HepG2 (cell line): Measurements from ENCODE around the gene ACYP2. TPM values are rescaled to one million over a fixed set of nuclear protein-coding genes. Genes with fewer than 3 reads are reported as not detected.

Source experiments
- ATAC-seq: fragments of 200-7000 bp; cut with Tn5 transposase; 3 replicates; pipeline ENCODE4 v1.9.1; 2020; ENCODE audit warnings: mild to moderate bottlenecking, moderate library complexity
- BruUV-seq: library from RNA; stranded (reverse); fragments of 400-500 nt; replicated peaks from 2 replicates; lab custom pipeline; 2021; lab: Mats Ljungman, UMichigan
- CTCF ChIA-PET: fragments of 300-600 bp; formaldehyde crosslinking; extraction: SDS; loops from one replicate; lab custom pipeline; 2021; ENCODE audit warnings: low total read pairs, inconsistent platforms, low intra/inter-chr PET ratio; lab: Yijun Ruan, JAX
- POLR2A ChIA-PET: fragments of 350-600 bp; sonication (Branson Sonifier 250); formaldehyde crosslinking; loops from one replicate; lab custom pipeline; 2020; ENCODE audit warnings: antibody characterized with exemption, inconsistent platforms; lab: Yijun Ruan, JAX
- DNase-seq: peaks from one replicate; pipeline ENCODE4 v3.0.0-alpha.2; 2015; ENCODE audit warnings: low spot score
- FAIRE-seq: peaks from 3 replicates; lab custom pipeline; 2011; peaks lifted over from hg19 to GRCh38; lab: Jason Lieb, UNC
- H2AFZ ChIP-seq: one replicate; pipeline ENCODE4 v1.6.1; 2011; ENCODE audit warnings: low read length, inconsistent platforms
- H3K27ac ChIP-seq: fragments of 300-600 bp; 3 replicates; pipeline ENCODE4 v1.8.0; 2011; ENCODE audit warnings: mixed run types, mild to moderate bottlenecking, mixed read lengths, low read length, inconsistent platforms; ENCODE audit not compliant: insufficient read depth; ENCODE audit errors: extremely low read length
- H3K27me3 ChIP-seq, 2 experiments: fragments of 200-600 bp in 1 of 2; 2 replicates in 1 of 2; 3 replicates in 1 of 2; pipeline versions ENCODE4 v1.6.0 to v1.8.0; 2011; ENCODE audit warnings: low read length in 2 of 2, mild to moderate bottlenecking in 2 of 2, moderate library complexity in 2 of 2, inconsistent platforms in 1 of 2; ENCODE audit not compliant: insufficient read depth in 2 of 2, control insufficient read depth in 1 of 2
- H3K36me3 ChIP-seq, 2 experiments: fragments of 200-600 bp in 1 of 2; replicated peaks in 1 of 2; 2 replicates in 1 of 2; 3 replicates in 1 of 2; pipeline versions ENCODE4 v1.5.1 to v1.8.0; 2011; ENCODE audit warnings: low read length in 2 of 2, inconsistent platforms in 1 of 2; ENCODE audit not compliant: insufficient read depth in 2 of 2, control insufficient read depth in 1 of 2
- H3K4me1 ChIP-seq: 2 replicates; pipeline ENCODE4 v1.5.1; 2012; ENCODE audit warnings: low read length, inconsistent platforms; ENCODE audit not compliant: insufficient read depth
- H3K4me2 ChIP-seq: 2 replicates; pipeline ENCODE4 v1.6.0; 2011; ENCODE audit warnings: low read depth, low read length, inconsistent platforms
- H3K4me3 ChIP-seq, 3 experiments: fragments of 200-600 bp in 1 of 3; sonication (generic), shearing (Covaris generic) in 1 of 3; replicated peaks in 1 of 3; 2 replicates each; pipeline ENCODE4 v1.5.1; 2011 to 2016; ENCODE audit warnings: low read length in 3 of 3, inconsistent platforms in 2 of 3, low read depth in 2 of 3, mild to moderate bottlenecking in 2 of 3, control low read depth in 1 of 3, mixed read lengths in 1 of 3; ENCODE audit not compliant: insufficient read depth in 1 of 3
- H3K79me2 ChIP-seq: one replicate; pipeline ENCODE4 v1.6.1; 2011; ENCODE audit warnings: low read length, inconsistent platforms; ENCODE audit not compliant: insufficient read depth
- H3K9ac ChIP-seq: 2 replicates; pipeline ENCODE4 v1.6.0; 2011; ENCODE audit warnings: mild to moderate bottlenecking, low read depth, low read length, inconsistent platforms; ENCODE audit not compliant: insufficient read depth
- H3K9me3 ChIP-seq: 2 replicates; pipeline ENCODE4 v1.5.1; 2012; ENCODE audit warnings: mild to moderate bottlenecking, low read length
- H4K20me1 ChIP-seq: 2 replicates; pipeline ENCODE4 v1.6.0; 2011; ENCODE audit warnings: inconsistent platforms, mild to moderate bottlenecking, low read length, moderate library complexity; ENCODE audit not compliant: insufficient read depth
- KAT8 ChIP-seq: IDR thresholded peaks from 2 replicates; pipeline ENCODE4 v1.6.1; 2016; ENCODE audit warnings: missing genetic modification reagents, missing compliant biosample characterization
- MAFG ChIP-seq: sonication (generic); formaldehyde crosslinking; IDR thresholded peaks from 2 replicates; pipeline ENCODE4 v1.5.1; 2020; ENCODE audit warnings: mild to moderate bottlenecking, missing genetic modification reagents
- NBN ChIP-seq: fragments of 450-650 bp; conservative IDR thresholded peaks from 2 replicates; pipeline ENCODE4 v1.6.1; 2017
- NFKBIZ ChIP-seq: IDR thresholded peaks from 2 replicates; pipeline ENCODE4 v1.6.1; 2018; ENCODE audit warnings: missing genetic modification reagents, missing compliant biosample characterization
- NR2F6 ChIP-seq, 2 experiments: IDR thresholded peaks; 2 replicates each; pipeline ENCODE4 v1.6.1; 2016; ENCODE audit warnings: antibody characterized with exemption in 1 of 2, mild to moderate bottlenecking in 1 of 2
- ONECUT2 ChIP-seq: sonication (generic); formaldehyde crosslinking; IDR thresholded peaks from 2 replicates; pipeline ENCODE4 v1.4.0; 2020; ENCODE audit warnings: missing genetic modification reagents
- PPARG ChIP-seq: conservative IDR thresholded peaks from 2 replicates; pipeline ENCODE4 v1.6.1; 2016; ENCODE audit warnings: missing biosample characterization, missing genetic modification reagents
- RARA ChIP-seq: IDR thresholded peaks from 2 replicates; pipeline ENCODE4 v1.6.1; 2016; ENCODE audit warnings: missing genetic modification reagents, missing compliant biosample characterization
- RBAK ChIP-seq: sonication (generic); formaldehyde crosslinking; IDR thresholded peaks from 2 replicates; pipeline ENCODE4 v1.5.1; 2020; ENCODE audit warnings: mild to moderate bottlenecking, missing genetic modification reagents
- RFXANK ChIP-seq: IDR thresholded peaks from 2 replicates; pipeline ENCODE4 v1.6.1; 2016
- SOX6 ChIP-seq, 2 experiments: fragments of 450-650 bp in 1 of 2; sonication (generic) in 1 of 2; formaldehyde crosslinking in 1 of 2; IDR thresholded peaks; 2 replicates each; pipeline versions ENCODE4 v1.4.0 to v1.6.1; 2017 to 2020; ENCODE audit warnings: antibody characterized with exemption in 1 of 2, mild to moderate bottlenecking in 1 of 2, missing genetic modification reagents in 1 of 2
- STAG1 ChIP-seq: sonication (generic); formaldehyde crosslinking; IDR thresholded peaks from 2 replicates; pipeline ENCODE4 v1.4.0; 2020; ENCODE audit warnings: missing genetic modification reagents
- ZNF282 ChIP-seq: fragments of 450-650 bp; IDR thresholded peaks from 2 replicates; pipeline ENCODE4 v1.6.1; 2018; ENCODE audit not compliant: partially characterized antibody
- WGBS: methylation state at CpG from one replicate; pipeline ENCODE4 v1.1.6; 2017; ENCODE audit warnings: low lambda C conversion rate; 5-methylcytosine and 5-hydroxymethylcytosine counted together
- in situ Hi-C: cut with HindIII; loops from 2 replicates; pipeline ENCODE4 v1.10.0; 2017; ENCODE audit warnings: low pct_unique_long_range_greater_than_20kb; ENCODE audit not compliant: extremely low pct_ligation_motif_present
- intact Hi-C: fragments of 100-400 bp; cut with micrococcal nuclease; formaldehyde crosslinking; loops from one replicate; pipeline ENCODE4 v1.10.0; 2022; ENCODE audit not compliant: unreplicated experiment
- polyA plus RNA-seq, 8 experiments: library from polyadenylated mRNA; depleted of rRNA in 3 of 8; stranded (reverse) in 7 of 8; unstranded in 1 of 8; fragments of >200 nt; fragmentation: Illumina TruSeq in 4 of 8; extraction: Trizol in 4 of 8; gene quantifications; 2 replicates each; pipeline versions ENCODE4 v1.2.1 to v1.2.3, GENCODE V29; 2011 to 2016; ENCODE audit warnings: low read depth in 4 of 8, missing spikeins in 1 of 8, mixed read lengths in 1 of 8; ENCODE audit not compliant: insufficient read depth in 1 of 8
- total RNA-seq, 5 experiments: library from RNA; depleted of rRNA; stranded (reverse); fragments of >200 nt; fragmentation: Illumina TruSeq; extraction: Trizol; gene quantifications; 2 replicates each; pipeline ENCODE4 v1.2.3, GENCODE V29; 2016; ENCODE audit warnings: low read depth in 1 of 5
- TF ChIP-seq, protein P1 (sequence below): sonication (generic); formaldehyde crosslinking; IDR thresholded peaks from 2 replicates; pipeline ENCODE4 v1.4.0; 2020; ENCODE audit warnings: missing genetic modification reagents, borderline replicate concordance
- TF ChIP-seq, protein P2 (sequence below): sonication (generic); formaldehyde crosslinking; conservative IDR thresholded peaks from 2 replicates; pipeline ENCODE4 v1.4.0; 2020; ENCODE audit warnings: mild to moderate bottlenecking, missing genetic modification reagents, moderate library complexity

The ACYP2 gene
- total and polyA plus RNA-seq, 2 of the 13 experiments (the other 11 are each of a cell fraction or from before 2014, with no cell fraction given) = 12.3 to 12.7 TPM

DNA sequence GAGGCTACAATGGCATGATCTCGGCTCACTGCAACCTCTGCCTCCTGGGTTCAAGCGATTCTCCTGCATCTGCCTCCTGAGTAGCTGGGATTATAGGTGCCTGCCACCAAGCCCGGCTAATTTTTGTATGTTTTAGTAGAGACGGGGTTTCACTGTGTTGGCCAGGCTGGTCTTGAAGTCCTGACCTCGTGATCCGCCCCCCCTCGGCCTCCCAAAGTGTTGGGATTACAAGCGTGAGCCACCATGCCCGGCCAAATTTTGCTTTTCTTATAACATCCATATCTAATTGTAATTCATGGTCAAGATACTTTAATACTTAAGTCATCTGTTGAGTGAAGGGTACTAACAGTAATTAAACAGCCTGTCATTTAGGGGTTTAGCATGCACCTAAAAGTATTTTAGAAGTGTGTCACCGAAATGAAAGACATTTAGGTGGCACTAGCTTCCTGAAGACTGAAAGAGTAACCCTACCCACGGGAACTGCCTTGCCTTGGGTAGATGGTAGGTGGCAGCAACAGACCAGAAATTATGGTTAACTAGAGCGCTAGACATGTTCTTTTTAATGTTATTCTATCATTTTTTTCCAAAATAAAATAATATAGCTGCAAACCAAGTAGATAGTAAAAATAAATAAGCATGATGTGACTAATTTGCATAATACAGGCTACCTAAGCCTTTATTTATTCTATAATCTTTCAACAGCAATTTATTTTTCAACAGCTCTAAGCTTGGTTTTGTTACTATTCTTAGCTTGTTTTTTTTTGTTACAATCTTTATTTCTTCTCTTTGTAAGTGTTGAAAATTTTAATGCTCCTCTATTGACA lies 8.6 kb upstream of the ACYP2 start (continued):
- TF ChIP-seq, protein P1, sequence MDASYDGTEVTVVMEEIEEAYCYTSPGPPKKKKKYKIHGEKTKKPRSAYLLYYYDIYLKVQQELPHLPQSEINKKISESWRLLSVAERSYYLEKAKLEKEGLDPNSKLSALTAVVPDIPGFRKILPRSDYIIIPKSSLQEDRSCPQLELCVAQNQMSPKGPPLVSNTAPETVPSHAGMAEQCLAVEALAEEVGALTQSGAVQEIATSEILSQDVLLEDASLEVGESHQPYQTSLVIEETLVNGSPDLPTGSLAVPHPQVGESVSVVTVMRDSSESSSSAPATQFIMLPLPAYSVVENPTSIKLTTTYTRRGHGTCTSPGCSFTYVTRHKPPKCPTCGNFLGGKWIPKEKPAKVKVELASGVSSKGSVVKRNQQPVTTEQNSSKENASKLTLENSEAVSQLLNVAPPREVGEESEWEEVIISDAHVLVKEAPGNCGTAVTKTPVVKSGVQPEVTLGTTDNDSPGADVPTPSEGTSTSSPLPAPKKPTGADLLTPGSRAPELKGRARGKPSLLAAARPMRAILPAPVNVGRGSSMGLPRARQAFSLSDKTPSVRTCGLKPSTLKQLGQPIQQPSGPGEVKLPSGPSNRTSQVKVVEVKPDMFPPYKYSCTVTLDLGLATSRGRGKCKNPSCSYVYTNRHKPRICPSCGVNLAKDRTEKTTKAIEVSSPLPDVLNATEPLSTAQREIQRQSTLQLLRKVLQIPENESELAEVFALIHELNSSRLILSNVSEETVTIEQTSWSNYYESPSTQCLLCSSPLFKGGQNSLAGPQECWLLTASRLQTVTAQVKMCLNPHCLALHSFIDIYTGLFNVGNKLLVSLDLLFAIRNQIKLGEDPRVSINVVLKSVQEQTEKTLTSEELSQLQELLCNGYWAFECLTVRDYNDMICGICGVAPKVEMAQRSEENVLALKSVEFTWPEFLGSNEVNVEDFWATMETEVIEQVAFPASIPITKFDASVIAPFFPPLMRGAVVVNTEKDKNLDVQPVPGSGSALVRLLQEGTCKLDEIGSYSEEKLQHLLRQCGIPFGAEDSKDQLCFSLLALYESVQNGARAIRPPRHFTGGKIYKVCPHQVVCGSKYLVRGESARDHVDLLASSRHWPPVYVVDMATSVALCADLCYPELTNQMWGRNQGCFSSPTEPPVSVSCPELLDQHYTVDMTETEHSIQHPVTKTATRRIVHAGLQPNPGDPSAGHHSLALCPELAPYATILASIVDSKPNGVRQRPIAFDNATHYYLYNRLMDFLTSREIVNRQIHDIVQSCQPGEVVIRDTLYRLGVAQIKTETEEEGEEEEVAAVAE (CRISPR knock-in tag) = no peak
- TF ChIP-seq KAT8 (CRISPR knock-in tag) (0 out of 2 replicates have a peak, but pooled peaks have one; percentile 12), STAG1 (peak; percentile 92), RBAK (no peak), NBN (no peak), RFXANK (CRISPR knock-in tag) (0 out of 2 replicates have a peak, but pooled peaks have one; percentile 37), MAFG (CRISPR knock-in tag) (no peak), NFKBIZ (CRISPR knock-in tag) (no peak), ZNF282 (no peak)

DNA sequence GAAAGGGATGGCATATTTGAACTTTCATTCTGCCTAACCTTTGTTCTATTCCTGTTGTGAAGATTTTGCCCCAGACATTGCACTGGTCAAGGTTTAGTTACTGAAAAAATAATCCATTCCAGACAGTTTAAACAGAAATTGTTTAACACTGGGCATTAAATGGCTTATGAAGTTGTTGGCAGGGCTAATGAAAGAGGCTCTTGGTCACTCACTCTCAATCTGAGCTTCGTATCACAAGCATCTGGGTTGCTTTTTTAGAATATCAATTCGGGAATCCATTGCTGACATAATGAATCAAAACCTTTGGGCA lies 8.0 kb upstream of the ACYP2 start:
- Histone ChIP-seq H3K9ac (no peak overlapping the region), H3K79me2 (no peaks in the 10 kb centered on the region), H3K27ac (no peak overlapping the region), H3K4me3 (no peak overlapping the region), H3K4me2 (peak overlapping the region; percentile 64), H3K36me3 (no peaks in the 10 kb centered on the region), H3K9me3 (no peaks in the 10 kb centered on the region), H2AFZ (no peak overlapping the region), H3K4me1 (peaks cover 32% of the 10 kb centered on the region), H3K27me3 (no peaks in the 10 kb centered on the region), H4K20me1 (no peaks in the 10 kb centered on the region)
- in situ Hi-C loops = loop anchor here (10.0 kb wide), 1 partner anchor 727 kb away; no protein-coding TSS in a partner anchor
- BruUV-seq = no TSS peak
- WGBS = 76% methylated on average over 2 of the region's 2 CpGs
- intact Hi-C loops = loop anchor here (1.0 to 5.0 kb wide), 4 partner anchors 69 to 731 kb away; a partner anchor contains a TSS
- peak; percentile 30 for ATAC-seq
- FAIRE-seq = no peak
- ChIA-PET POLR2A (interaction anchor here (0.9 to 2.0 kb wide), 4 partner anchors 8 to 452 kb away, joined by 3 to 9 read pairs (median 3); partner anchors contain the start of gene ACYP2), CTCF (interaction anchor here (1.3 to 2.2 kb wide), 3 partner anchors 396 to 731 kb away, joined by 3 to 9 read pairs (median 7); no protein-coding TSS in a partner anchor)
- DNase-seq = no peak
- no peak for TF ChIP-seq SOX6 (IDR thresholded peaks at IDR 0.05)
- TF ChIP-seq SOX6 (CRISPR knock-in tag; IDR thresholded peaks at IDR 0.05) = peak; percentile 12; the same call in 1 of the 2 replicates
- TF ChIP-seq RARA (CRISPR knock-in tag) = peak; percentile 84
- no peak for TF ChIP-seq ONECUT2 (CRISPR knock-in tag)
- TF ChIP-seq PPARG = peak; percentile 56
- TF ChIP-seq, protein P2, sequence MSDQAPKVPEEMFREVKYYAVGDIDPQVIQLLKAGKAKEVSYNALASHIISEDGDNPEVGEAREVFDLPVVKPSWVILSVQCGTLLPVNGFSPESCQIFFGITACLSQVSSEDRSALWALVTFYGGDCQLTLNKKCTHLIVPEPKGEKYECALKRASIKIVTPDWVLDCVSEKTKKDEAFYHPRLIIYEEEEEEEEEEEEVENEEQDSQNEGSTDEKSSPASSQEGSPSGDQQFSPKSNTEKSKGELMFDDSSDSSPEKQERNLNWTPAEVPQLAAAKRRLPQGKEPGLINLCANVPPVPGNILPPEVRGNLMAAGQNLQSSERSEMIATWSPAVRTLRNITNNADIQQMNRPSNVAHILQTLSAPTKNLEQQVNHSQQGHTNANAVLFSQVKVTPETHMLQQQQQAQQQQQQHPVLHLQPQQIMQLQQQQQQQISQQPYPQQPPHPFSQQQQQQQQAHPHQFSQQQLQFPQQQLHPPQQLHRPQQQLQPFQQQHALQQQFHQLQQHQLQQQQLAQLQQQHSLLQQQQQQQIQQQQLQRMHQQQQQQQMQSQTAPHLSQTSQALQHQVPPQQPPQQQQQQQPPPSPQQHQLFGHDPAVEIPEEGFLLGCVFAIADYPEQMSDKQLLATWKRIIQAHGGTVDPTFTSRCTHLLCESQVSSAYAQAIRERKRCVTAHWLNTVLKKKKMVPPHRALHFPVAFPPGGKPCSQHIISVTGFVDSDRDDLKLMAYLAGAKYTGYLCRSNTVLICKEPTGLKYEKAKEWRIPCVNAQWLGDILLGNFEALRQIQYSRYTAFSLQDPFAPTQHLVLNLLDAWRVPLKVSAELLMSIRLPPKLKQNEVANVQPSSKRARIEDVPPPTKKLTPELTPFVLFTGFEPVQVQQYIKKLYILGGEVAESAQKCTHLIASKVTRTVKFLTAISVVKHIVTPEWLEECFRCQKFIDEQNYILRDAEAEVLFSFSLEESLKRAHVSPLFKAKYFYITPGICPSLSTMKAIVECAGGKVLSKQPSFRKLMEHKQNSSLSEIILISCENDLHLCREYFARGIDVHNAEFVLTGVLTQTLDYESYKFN = peak; percentile 69
- peak; percentile 21; the same call in 1 of the 2 replicates for TF ChIP-seq NR2F6 (IDR thresholded peaks at IDR 0.05)
- TF ChIP-seq NR2F6 (CRISPR knock-in tag; IDR thresholded peaks at IDR 0.05) = no peak
